HepG2 (cell line): ENCODE measurements around the gene LDB2. TPM values are rescaled to one million over a fixed set of nuclear protein-coding genes. Genes with fewer than 3 reads are reported as not detected.

ENCODE experiments used
- ATAC-seq: fragments of 200-7000 bp; cut with Tn5 transposase; 3 replicates; pipeline ENCODE4 v1.9.1; 2020; ENCODE audit warnings: mild to moderate bottlenecking, moderate library complexity
- BruUV-seq: library from RNA; stranded (reverse); fragments of 400-500 nt; replicated peaks from 2 replicates; lab custom pipeline; 2021; lab: Mats Ljungman, UMichigan
- CTCF ChIA-PET: fragments of 300-600 bp; formaldehyde crosslinking; extraction: SDS; loops from one replicate; lab custom pipeline; 2021; ENCODE audit warnings: low total read pairs, inconsistent platforms, low intra/inter-chr PET ratio; lab: Yijun Ruan, JAX
- POLR2A ChIA-PET: fragments of 350-600 bp; sonication (Branson Sonifier 250); formaldehyde crosslinking; loops from one replicate; lab custom pipeline; 2020; ENCODE audit warnings: antibody characterized with exemption, inconsistent platforms; lab: Yijun Ruan, JAX
- DNase-seq: peaks from one replicate; pipeline ENCODE4 v3.0.0-alpha.2; 2015; ENCODE audit warnings: low spot score
- FAIRE-seq: peaks from 3 replicates; lab custom pipeline; 2011; peaks lifted over from hg19 to GRCh38; lab: Jason Lieb, UNC
- H2AFZ ChIP-seq: one replicate; pipeline ENCODE4 v1.6.1; 2011; ENCODE audit warnings: low read length, inconsistent platforms
- H3K27ac ChIP-seq: fragments of 300-600 bp; 3 replicates; pipeline ENCODE4 v1.8.0; 2011; ENCODE audit warnings: mixed run types, mild to moderate bottlenecking, mixed read lengths, low read length, inconsistent platforms; ENCODE audit not compliant: insufficient read depth; ENCODE audit errors: extremely low read length
- H3K27me3 ChIP-seq, 2 experiments: fragments of 200-600 bp in 1 of 2; 2 replicates in 1 of 2; 3 replicates in 1 of 2; pipeline versions ENCODE4 v1.6.0 to v1.8.0; 2011; ENCODE audit warnings: low read length in 2 of 2, mild to moderate bottlenecking in 2 of 2, moderate library complexity in 2 of 2, inconsistent platforms in 1 of 2; ENCODE audit not compliant: insufficient read depth in 2 of 2, control insufficient read depth in 1 of 2
- H3K36me3 ChIP-seq, 2 experiments: fragments of 200-600 bp in 1 of 2; replicated peaks in 1 of 2; 2 replicates in 1 of 2; 3 replicates in 1 of 2; pipeline versions ENCODE4 v1.5.1 to v1.8.0; 2011; ENCODE audit warnings: low read length in 2 of 2, inconsistent platforms in 1 of 2; ENCODE audit not compliant: insufficient read depth in 2 of 2, control insufficient read depth in 1 of 2
- H3K4me1 ChIP-seq: 2 replicates; pipeline ENCODE4 v1.5.1; 2012; ENCODE audit warnings: low read length, inconsistent platforms; ENCODE audit not compliant: insufficient read depth
- H3K4me2 ChIP-seq: 2 replicates; pipeline ENCODE4 v1.6.0; 2011; ENCODE audit warnings: low read depth, low read length, inconsistent platforms
- H3K4me3 ChIP-seq, 3 experiments: fragments of 200-600 bp in 1 of 3; sonication (generic), shearing (Covaris generic) in 1 of 3; replicated peaks in 1 of 3; 2 replicates each; pipeline ENCODE4 v1.5.1; 2011 to 2016; ENCODE audit warnings: low read length in 3 of 3, inconsistent platforms in 2 of 3, low read depth in 2 of 3, mild to moderate bottlenecking in 2 of 3, control low read depth in 1 of 3, mixed read lengths in 1 of 3; ENCODE audit not compliant: insufficient read depth in 1 of 3
- H3K79me2 ChIP-seq: one replicate; pipeline ENCODE4 v1.6.1; 2011; ENCODE audit warnings: low read length, inconsistent platforms; ENCODE audit not compliant: insufficient read depth
- H3K9ac ChIP-seq: 2 replicates; pipeline ENCODE4 v1.6.0; 2011; ENCODE audit warnings: mild to moderate bottlenecking, low read depth, low read length, inconsistent platforms; ENCODE audit not compliant: insufficient read depth
- H3K9me3 ChIP-seq: 2 replicates; pipeline ENCODE4 v1.5.1; 2012; ENCODE audit warnings: mild to moderate bottlenecking, low read length
- H4K20me1 ChIP-seq: 2 replicates; pipeline ENCODE4 v1.6.0; 2011; ENCODE audit warnings: inconsistent platforms, mild to moderate bottlenecking, low read length, moderate library complexity; ENCODE audit not compliant: insufficient read depth
- BRD4 ChIP-seq: sonication (generic); formaldehyde crosslinking; IDR thresholded peaks from 2 replicates; pipeline ENCODE4 v1.4.0; 2020; ENCODE audit warnings: missing genetic modification reagents
- CBX1 ChIP-seq: IDR thresholded peaks from one replicate; pipeline ENCODE4 v1.6.1; 2016; ENCODE audit warnings: antibody characterized with exemption, low read depth
- DMAP1 ChIP-seq: IDR thresholded peaks from 2 replicates; pipeline ENCODE4 v1.6.1; 2016
- DNMT1 ChIP-seq: sonication (generic); formaldehyde crosslinking; IDR thresholded peaks from 2 replicates; pipeline ENCODE4 v1.5.1; 2020; ENCODE audit warnings: mild to moderate bottlenecking, missing genetic modification reagents
- DPF2 ChIP-seq: sonication (generic); formaldehyde crosslinking; IDR thresholded peaks from 2 replicates; pipeline ENCODE4 v1.4.0; 2020; ENCODE audit warnings: mild to moderate bottlenecking, low read depth, missing genetic modification reagents, borderline replicate concordance
- ELF1 ChIP-seq: sonication (generic); formaldehyde crosslinking; IDR thresholded peaks from 2 replicates; pipeline ENCODE4 v1.4.0; 2020; ENCODE audit warnings: missing genetic modification reagents
- HNF1A ChIP-seq, 2 experiments: sonication (generic) in 1 of 2; formaldehyde crosslinking in 1 of 2; IDR thresholded peaks; 2 replicates each; pipeline versions ENCODE4 v1.4.0 to v1.6.1; 2016 to 2020; ENCODE audit warnings: borderline replicate concordance in 1 of 2, low read depth in 1 of 2, mild to moderate bottlenecking in 1 of 2, missing genetic modification reagents in 1 of 2
- KDM5B ChIP-seq: sonication (generic); formaldehyde crosslinking; IDR thresholded peaks from 2 replicates; pipeline ENCODE4 v1.4.0; 2020; ENCODE audit warnings: missing genetic modification reagents, mild to moderate bottlenecking, borderline replicate concordance
- MED13 ChIP-seq: sonication (generic); formaldehyde crosslinking; IDR thresholded peaks from 2 replicates; pipeline ENCODE4 v1.5.0; 2020; ENCODE audit warnings: missing genetic modification reagents
- NCOR1 ChIP-seq: fragments of 200-600 bp; sonication (generic); IDR thresholded peaks from 2 replicates; pipeline ENCODE4 v1.7.0; 2017; ENCODE audit warnings: antibody characterized with exemption, low read length, borderline replicate concordance
- NFE2L2 ChIP-seq: fragments of 150-350 bp; IDR thresholded peaks from 2 replicates; pipeline ENCODE4 v1.6.1; 2014; ENCODE audit warnings: low read length
- RNF219 ChIP-seq: sonication (generic); formaldehyde crosslinking; IDR thresholded peaks from 2 replicates; pipeline ENCODE4 v1.5.0; 2020; ENCODE audit warnings: mild to moderate bottlenecking, missing genetic modification reagents
- U2AF2 ChIP-seq: fragments of 200-400 bp; formaldehyde crosslinking; IDR thresholded peaks from 2 replicates; pipeline ENCODE4 v1.6.1; 2017; ENCODE audit warnings: low read depth, mild to moderate bottlenecking, low read length
- WIZ ChIP-seq: sonication (generic); formaldehyde crosslinking; IDR thresholded peaks from 2 replicates; pipeline ENCODE4 v1.5.1; 2020; ENCODE audit warnings: mild to moderate bottlenecking, missing genetic modification reagents
- ZBTB20 ChIP-seq: sonication (generic); formaldehyde crosslinking; IDR thresholded peaks from 2 replicates; pipeline ENCODE4 v1.8.1; 2023; ENCODE audit warnings: missing genetic modification reagents, low read depth, mild to moderate bottlenecking, borderline replicate concordance
- ZNF256 ChIP-seq: sonication (generic); formaldehyde crosslinking; conservative IDR thresholded peaks from 2 replicates; pipeline ENCODE4 v1.4.0; 2020; ENCODE audit warnings: missing genetic modification reagents
- ZNF567 ChIP-seq: sonication (generic); formaldehyde crosslinking; IDR thresholded peaks from 2 replicates; pipeline ENCODE4 v1.8.1; 2023; ENCODE audit warnings: mild to moderate bottlenecking, missing genetic modification reagents, borderline replicate concordance
- ZNF839 ChIP-seq: sonication (generic); formaldehyde crosslinking; IDR thresholded peaks from 2 replicates; pipeline ENCODE4 v1.4.0; 2020; ENCODE audit warnings: missing genetic modification reagents, mild to moderate bottlenecking, borderline replicate concordance
- WGBS: methylation state at CpG from one replicate; pipeline ENCODE4 v1.1.6; 2017; ENCODE audit warnings: low lambda C conversion rate; 5-methylcytosine and 5-hydroxymethylcytosine counted together
- in situ Hi-C: cut with HindIII; loops from 2 replicates; pipeline ENCODE4 v1.10.0; 2017; ENCODE audit warnings: low pct_unique_long_range_greater_than_20kb; ENCODE audit not compliant: extremely low pct_ligation_motif_present
- intact Hi-C: fragments of 100-400 bp; cut with micrococcal nuclease; formaldehyde crosslinking; loops from one replicate; pipeline ENCODE4 v1.10.0; 2022; ENCODE audit not compliant: unreplicated experiment
- polyA plus RNA-seq, 8 experiments: library from polyadenylated mRNA; depleted of rRNA in 3 of 8; stranded (reverse) in 7 of 8; unstranded in 1 of 8; fragments of >200 nt; fragmentation: Illumina TruSeq in 4 of 8; extraction: Trizol in 4 of 8; gene quantifications; 2 replicates each; pipeline versions ENCODE4 v1.2.1 to v1.2.3, GENCODE V29; 2011 to 2016; ENCODE audit warnings: low read depth in 4 of 8, missing spikeins in 1 of 8, mixed read lengths in 1 of 8; ENCODE audit not compliant: insufficient read depth in 1 of 8
- total RNA-seq, 5 experiments: library from RNA; depleted of rRNA; stranded (reverse); fragments of >200 nt; fragmentation: Illumina TruSeq; extraction: Trizol; gene quantifications; 2 replicates each; pipeline ENCODE4 v1.2.3, GENCODE V29; 2016; ENCODE audit warnings: low read depth in 1 of 5

LDB2 gene
- total and polyA plus RNA-seq, 2 of the 13 experiments (the other 11 are each of a cell fraction or from before 2014, with no cell fraction given), result not detected

- in situ Hi-C loops, result loop anchor here (25.0 kb wide), 1 partner anchor 393 kb away; no protein-coding TSS in a partner anchor
- no peak overlapping the region for H3K4me3 ChIP-seq
- ChIA-PET POLR2A (no interaction called here), CTCF (no interaction called here)
- FAIRE-seq (no peak), DNase-seq (no peak)
- H3K9ac ChIP-seq, result no peak overlapping the region
- H3K4me2 ChIP-seq, result no peak overlapping the region
- H3K27ac ChIP-seq, result no peak overlapping the region
- H4K20me1 ChIP-seq, result no peaks in the 10 kb centered on the region
- H3K4me1 ChIP-seq, result no peaks in the 10 kb centered on the region
- TF ChIP-seq KDM5B (CRISPR knock-in tag) (no peak), NFE2L2 (no peak), WIZ (CRISPR knock-in tag) (no peak), ELF1 (no peak), ZNF839 (CRISPR knock-in tag) (no peak), HNF1A (IDR thresholded peaks at IDR 0.05; ENCODE audit: low read depth) (no peak), HNF1A (CRISPR knock-in tag; IDR thresholded peaks at IDR 0.05; ENCODE audit: borderline replicate concordance) (no peak), MED13 (CRISPR knock-in tag) (no peak), RNF219 (CRISPR knock-in tag) (no peak), DPF2 (CRISPR knock-in tag) (no peak), NCOR1 (no peak), CBX1 (no peak), DMAP1 (CRISPR knock-in tag) (no peak), ZNF567 (CRISPR knock-in tag) (no peak), ZBTB20 (no peak), U2AF2 (no peak), ZNF256 (CRISPR knock-in tag) (no peak), DNMT1 (CRISPR knock-in tag) (no peak), BRD4 (no peak)
- TF ChIP-seq, all 625 proteins: peak for 0
- BruUV-seq, result no TSS peak
- Histone ChIP-seq H3K79me2 (no peaks in the 10 kb centered on the region), H3K36me3 (no peaks in the 10 kb centered on the region), H3K27me3 (peaks cover 0 to 16% of the 10 kb centered on the region in 2 experiments; a peak in 1 of 5 replicates), H3K9me3 (no peaks in the 10 kb centered on the region), H2AFZ (no peak overlapping the region)
- ATAC-seq, result no peak
- 25% methylated on average over 3 of the region's 3 CpGs for WGBS
- intact Hi-C loops, result no loop called here
Measured at GRCh38 chr4:16730522-16731205, 167.8 kb downstream of the LDB2 start.
